GM12892 (cell line): ENCODE measurements around the gene ERC1.

ENCODE experiments used
- DNase-seq: peaks from one replicate; pipeline ENCODE4 v3.0.0; 2011; ENCODE audit not compliant: insufficient read length
- FAIRE-seq: peaks from 2 replicates; lab custom pipeline; 2011; peaks lifted over from hg19 to GRCh38; lab: Jason Lieb, UNC
- POLR2A ChIP-seq: IDR thresholded peaks from 2 replicates; pipeline ENCODE4 v1.6.1; 2011; ENCODE audit warnings: low read depth, low read length, control low read depth
- POLR2AphosphoS5 ChIP-seq: IDR thresholded peaks from 2 replicates; pipeline ENCODE4 v1.6.1; 2011; ENCODE audit warnings: low read depth, low read length, control low read depth
- TAF1 ChIP-seq: IDR thresholded peaks from 2 replicates; pipeline ENCODE4 v1.6.1; 2011; ENCODE audit warnings: low read depth, mild to moderate bottlenecking, control low read depth, low read length, borderline replicate concordance

Gene ERC1

DNA sequence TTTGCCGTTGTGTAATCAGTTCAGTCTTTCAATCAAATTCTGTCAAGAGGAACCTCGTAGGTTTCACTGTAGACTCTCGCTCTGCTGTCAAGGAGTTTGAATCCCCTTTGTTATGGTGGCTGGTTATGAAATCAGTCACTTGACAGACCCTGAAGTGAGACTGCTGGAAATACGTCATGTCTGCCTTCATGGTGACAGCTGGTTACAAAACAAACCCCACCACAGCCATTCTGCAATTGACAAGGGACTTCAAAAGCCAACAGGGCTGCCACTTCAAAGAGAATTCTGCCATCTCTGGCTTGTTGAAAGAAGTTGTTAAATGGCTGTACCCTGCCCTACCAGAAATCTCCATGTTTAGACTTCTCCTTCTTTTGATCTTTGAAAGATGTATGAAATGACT lies 286.9 kb downstream of the ERC1 start:
- TF ChIP-seq POLR2AphosphoS5 (no peak), TAF1 (no peak), POLR2A (no peak)
- FAIRE-seq (no peak), DNase-seq (no peak)

DNA sequence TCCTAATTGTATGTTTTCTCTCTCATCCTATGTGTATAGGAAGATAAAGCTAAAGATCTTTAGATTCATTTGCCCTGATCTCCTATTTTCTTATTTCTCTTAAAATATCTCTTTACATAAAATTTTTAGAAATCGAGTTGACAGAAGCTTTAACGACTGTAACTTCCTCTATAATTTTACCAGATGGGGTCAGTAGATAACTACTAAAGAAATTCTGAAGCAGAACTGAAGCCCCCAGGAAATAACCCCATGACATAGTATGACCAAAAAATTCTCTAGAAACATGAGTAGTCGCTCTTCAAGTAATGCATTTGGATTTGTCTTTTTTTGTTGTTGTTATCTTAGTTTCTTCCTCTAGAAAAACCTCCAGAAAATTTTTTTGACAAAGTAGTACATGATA lies 288.0 kb downstream of the ERC1 start:
- TF ChIP-seq POLR2AphosphoS5 (no peak), TAF1 (no peak), POLR2A (no peak)
- DNase-seq (no peak), FAIRE-seq (no peak)

DNA sequence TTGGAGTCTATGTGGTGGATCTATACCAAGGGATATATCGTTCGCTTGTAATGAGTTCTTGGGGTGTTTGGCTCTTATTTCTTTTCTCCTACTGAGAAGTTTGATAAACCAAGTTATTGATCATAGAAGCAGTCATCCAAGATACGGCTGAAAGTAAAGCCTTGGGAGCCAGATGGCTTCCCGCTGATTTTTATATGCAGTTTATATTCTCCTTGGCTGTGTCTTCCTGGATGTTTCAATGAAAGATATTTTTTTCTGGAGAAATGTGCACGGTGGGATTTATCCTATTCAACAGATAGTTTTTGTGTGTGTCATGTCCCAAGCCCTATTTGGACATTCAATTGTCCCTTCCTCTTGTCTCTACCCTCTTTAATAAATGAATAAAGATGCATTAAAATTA lies 289.0 kb downstream of the ERC1 start:
- TF ChIP-seq TAF1, result no peak
- TF ChIP-seq POLR2A, result no peak
- no peak for TF ChIP-seq POLR2AphosphoS5
- no peak for FAIRE-seq
- no peak for DNase-seq

DNA sequence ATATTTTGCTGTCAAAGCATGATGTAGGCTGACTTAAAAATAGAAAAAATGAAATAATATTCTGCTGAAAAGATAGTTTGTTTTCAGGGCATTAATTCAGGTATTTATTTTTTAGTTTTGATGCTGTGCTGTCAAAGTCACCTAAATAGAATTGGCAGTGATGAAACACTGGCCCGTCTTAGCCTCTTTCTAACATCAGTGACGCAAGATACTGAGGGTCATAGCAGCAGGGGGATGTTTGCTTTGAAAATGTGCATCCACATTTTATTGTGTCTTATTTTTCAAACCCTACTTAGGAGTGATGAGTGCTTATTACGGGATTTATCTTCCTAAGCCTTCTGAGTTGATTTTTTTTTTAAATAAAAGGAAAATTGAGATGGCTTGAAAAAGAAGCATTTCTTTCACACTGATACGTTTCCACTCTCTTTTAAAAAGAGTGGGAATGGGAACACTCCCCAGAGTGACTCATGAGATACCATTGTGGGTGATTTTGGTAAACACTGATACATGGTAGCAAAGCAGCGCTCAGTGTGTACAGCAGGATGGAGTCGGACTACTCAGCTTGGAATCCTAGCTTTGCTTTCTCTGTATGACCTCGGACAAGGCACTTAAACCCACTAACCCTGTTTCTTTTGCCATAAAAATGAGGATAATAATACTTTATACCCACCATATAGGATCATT lies 290.8 kb downstream of the ERC1 start:
- TF ChIP-seq POLR2AphosphoS5, result no peak
- no peak for FAIRE-seq
- DNase-seq, result no peak

DNA sequence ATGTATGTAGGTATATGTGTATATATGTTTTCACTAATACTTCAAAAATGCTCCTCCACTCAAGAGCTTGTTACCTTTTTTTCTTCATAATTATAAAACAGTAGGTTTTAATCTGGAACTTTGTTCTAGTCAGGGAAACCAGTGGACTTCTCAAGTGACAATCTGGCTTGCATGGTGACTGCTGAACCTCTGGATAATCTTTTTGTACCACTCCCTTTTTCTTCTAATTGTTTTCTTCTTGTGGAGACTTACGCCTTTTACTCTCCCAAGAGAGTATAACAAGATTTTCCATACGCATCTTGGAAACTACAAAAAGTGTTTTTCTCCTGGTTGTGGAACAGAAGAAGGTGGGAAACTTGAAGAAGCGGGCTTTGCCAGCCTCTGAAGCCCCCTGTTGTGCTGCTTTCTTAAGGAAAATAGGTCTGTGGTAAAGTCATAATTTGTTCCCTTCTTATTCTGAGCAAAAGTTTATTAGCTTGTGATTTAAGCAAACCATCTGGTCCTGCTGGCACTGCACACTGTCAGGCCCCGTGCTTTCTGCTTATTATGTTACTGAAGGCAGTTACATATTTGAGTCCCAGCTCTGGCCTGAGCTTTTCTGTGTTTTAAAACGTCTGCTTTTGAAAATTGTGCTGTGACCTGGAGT lies 291.8 kb downstream of the ERC1 start:
- FAIRE-seq (no peak), DNase-seq (no peak)
- no peak for TF ChIP-seq POLR2AphosphoS5
- no peak for TF ChIP-seq POLR2A
- no peak for TF ChIP-seq TAF1

DNA sequence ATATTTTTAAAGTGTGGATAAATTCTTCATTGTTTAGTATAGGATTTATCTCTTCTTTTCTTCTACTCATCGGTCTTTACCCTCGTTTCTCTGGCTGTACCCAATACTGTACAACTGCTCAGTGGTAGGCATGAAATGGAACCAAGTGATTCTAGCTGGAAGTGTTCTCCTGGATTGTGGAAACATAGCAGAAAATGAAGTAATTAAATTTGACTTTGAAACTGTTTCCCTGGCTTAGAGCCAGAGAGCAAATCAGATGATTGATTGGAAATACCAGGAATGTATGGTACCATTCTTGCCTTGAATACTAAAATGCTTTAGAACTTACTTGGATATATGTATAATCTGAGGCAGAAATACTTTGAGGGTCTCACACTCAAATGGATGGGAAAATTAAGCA lies 292.3 kb downstream of the ERC1 start:
- no peak for TF ChIP-seq POLR2A
- no peak for TF ChIP-seq POLR2AphosphoS5
- FAIRE-seq (no peak), DNase-seq (no peak)

DNA sequence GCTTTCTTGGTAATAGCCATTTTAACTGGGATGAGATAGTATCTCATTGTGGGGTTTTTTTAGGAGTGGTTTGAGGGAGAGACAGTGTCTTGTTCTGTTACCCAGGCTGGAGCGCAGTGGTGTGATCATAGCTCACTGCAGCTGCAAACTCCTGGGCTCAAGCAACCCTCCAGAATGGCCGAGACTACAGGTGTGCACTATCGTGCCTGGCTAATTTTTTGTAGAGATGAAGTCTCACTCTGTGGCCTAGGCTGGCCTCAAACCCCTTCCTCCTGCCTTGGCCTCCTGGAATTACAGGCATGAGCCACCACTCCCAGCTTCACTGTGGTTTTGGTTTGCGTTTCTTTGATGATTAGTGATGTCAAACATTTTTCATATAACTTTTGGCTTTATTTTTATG lies 293.6 kb downstream of the ERC1 start:
- no peak for TF ChIP-seq POLR2AphosphoS5
- no peak for TF ChIP-seq TAF1
- no peak for TF ChIP-seq POLR2A
- no peak for FAIRE-seq

DNA sequence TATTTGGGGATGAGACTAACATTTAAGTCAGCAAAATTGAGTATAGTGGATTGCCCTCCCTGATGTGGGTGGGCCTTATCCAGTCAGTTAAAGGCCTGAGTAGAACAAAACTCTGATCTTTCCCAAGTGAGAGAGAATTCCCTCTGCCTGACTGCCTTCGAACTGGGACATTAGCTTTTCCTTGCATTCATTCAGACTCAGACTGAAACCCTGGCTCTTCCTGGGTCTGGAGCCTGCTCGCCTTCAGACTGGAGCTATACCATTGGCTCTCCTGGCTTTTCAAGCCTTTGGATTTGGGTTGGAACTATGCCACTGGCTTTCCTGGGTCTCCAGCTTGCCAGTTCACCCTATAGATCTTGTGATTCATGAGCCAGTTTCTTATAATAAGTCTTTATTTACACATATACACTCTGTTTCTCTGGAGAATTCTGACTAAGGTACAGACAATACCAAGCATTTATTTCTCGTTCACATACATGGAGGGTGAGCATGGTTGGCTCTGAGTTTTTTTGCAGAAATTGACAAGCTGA lies 296.5 kb downstream of the ERC1 start:
- DNase-seq, result no peak
- no peak for TF ChIP-seq TAF1
- TF ChIP-seq POLR2A, result no peak
- no peak for TF ChIP-seq POLR2AphosphoS5
- no peak for FAIRE-seq

More for the DNA sequence above, 293.6 kb downstream of the ERC1 start:
- DNase-seq, result no peak

DNA sequence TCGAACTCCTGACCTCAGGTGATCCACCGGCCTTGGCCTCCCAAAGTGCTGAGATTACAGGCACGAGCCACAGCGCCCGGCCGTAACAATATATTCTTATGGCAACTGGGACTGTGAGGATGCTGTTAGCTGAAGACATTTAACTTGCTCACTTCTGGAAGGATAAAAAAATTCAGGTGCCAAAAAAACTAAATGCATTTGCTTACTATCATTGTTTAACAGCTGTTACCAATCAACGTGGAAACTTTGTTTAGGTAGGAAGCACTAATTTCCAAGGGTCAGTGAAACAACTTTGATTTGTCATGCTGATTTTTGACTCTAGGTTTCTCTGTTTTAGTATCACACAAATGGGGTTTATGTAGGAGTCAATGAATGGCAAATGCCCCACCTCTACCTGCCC lies 297.3 kb downstream of the ERC1 start:
- DNase-seq (no peak), FAIRE-seq (no peak)
- TF ChIP-seq POLR2A, result no peak
- no peak for TF ChIP-seq POLR2AphosphoS5
- TF ChIP-seq TAF1, result no peak

DNA sequence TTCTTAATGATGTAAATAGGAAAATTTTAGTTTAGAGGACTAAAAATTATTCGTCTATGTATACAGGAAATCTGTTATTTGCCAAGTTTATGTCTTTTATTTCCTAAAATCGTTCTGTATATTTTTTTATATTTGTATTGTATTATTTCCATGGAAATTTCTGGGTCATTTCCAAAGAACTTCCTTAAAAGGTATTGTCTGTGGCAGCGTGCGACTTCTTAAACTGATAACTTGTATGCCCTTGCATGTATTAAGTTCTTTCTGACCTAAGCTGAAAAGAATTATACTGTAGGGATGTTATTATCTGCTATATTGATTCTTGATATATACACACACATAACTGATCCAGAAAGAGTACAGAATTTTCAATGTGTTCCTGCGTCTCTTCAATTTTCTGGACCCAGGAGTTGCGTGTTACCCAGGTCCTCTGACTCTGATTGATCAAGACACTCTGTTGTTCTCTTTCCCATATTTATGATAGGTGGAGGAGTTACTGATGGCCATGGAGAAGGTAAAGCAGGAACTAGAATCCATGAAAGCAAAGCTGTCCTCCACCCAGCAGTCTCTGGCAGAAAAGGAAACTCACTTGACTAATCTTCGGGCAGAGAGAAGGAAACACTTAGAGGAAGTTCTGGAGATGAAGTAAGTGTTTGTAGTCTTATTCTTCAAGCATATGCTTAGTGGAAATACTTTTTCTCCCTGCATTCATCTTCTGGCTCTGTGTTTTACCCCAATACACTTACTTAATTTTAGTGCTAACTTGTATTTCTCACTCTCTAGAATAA lies 298.5 kb downstream of the ERC1 start:
- FAIRE-seq, result no peak
- no peak for TF ChIP-seq POLR2AphosphoS5
- no peak for TF ChIP-seq POLR2A
- TF ChIP-seq TAF1, result no peak
- DNase-seq, result no peak

DNA sequence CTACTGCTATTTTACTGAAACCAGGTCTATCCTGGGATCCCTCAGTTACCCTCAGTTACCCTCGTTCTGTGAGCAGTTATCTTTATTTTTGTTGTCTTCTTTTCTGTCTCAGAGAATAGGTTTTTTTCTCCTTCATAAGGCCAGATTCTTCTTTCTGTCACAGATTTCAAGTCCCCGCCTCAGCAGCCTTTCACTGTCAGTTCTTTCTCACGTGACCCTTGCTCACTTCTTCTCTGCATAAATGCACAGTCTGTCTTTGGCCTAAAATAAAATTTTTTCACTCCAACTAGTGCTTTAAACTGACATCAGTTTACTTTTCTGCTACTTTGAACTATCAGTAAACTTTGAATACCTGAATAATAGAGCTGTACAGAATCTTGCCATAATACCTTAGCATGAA lies 299.7 kb downstream of the ERC1 start:
- TF ChIP-seq POLR2AphosphoS5 (no peak), POLR2A (no peak), TAF1 (no peak)
- DNase-seq (no peak), FAIRE-seq (no peak)
